ENCODE data around the gene BRI3. TPM values are rescaled to one million over a fixed set of nuclear protein-coding genes. Genes with fewer than 3 reads are reported as not detected.

Gene BRI3
- total and polyA plus RNA-seq, 10 of the 15 experiments (the other 5 are each of a cell fraction or from before 2014, with no cell fraction given): 4.5 to 56.3 (median 21.5) TPM

GRCh38 chr7:98334081-98334480 lies 52.6 kb downstream of the BRI3 start (continued):
- no peak for TF ChIP-seq ETV6 (conservative IDR thresholded peaks at IDR 0.05 in 1 of 2, IDR thresholded peaks at IDR 0.05 in 1 of 2; ENCODE audit: borderline replicate concordance in 1 of 2, low read depth in 1 of 2)
- TF ChIP-seq BHLHE40 (IDR thresholded peaks at IDR 0.05; ENCODE audit: borderline replicate concordance in 1 of 2, low read depth in 2 of 2, low read length in 1 of 2): no peak
- no peak for TF ChIP-seq RELA (IDR thresholded peaks at IDR 0.05; ENCODE audit: borderline replicate concordance, partially characterized antibody)
- no peak for TF ChIP-seq PAX5 (IDR thresholded peaks at IDR 0.05; ENCODE audit: borderline replicate concordance, low read depth, low read length)
- TF ChIP-seq MTA2 (IDR thresholded peaks at IDR 0.05; ENCODE audit: low read depth): no peak
- TF ChIP-seq CREB1 (IDR thresholded peaks at IDR 0.05; ENCODE audit: low read depth): no peak
- no peak for TF ChIP-seq SUZ12 (IDR thresholded peaks at IDR 0.05; ENCODE audit: unreplicated experiment)

- peaks cover 0 to 3% of the 10 kb centered on the region in 2 experiments; a peak in 2 of 4 replicates for H3K36me3 ChIP-seq (ENCODE audit: control insufficient read depth in 2 of 2, insufficient read depth in 2 of 2, low read length in 1 of 2)
- H3K4me2 ChIP-seq (ENCODE audit: control insufficient read depth, insufficient read depth): no peak overlapping the region
- H3K4me3 ChIP-seq: no peak overlapping the region
- H4K20me1 ChIP-seq (ENCODE audit: control insufficient read depth, insufficient read depth): no peaks in the 10 kb centered on the region
- H3K27me3 ChIP-seq (replicated peaks in 1 of 2; ENCODE audit: control insufficient read depth in 2 of 2, insufficient read depth in 2 of 2, low read length in 1 of 2): no peaks in the 10 kb centered on the region
- ChIA-PET SMC1A (ENCODE audit: uncharacterized antibody, unreplicated experiment) (no interaction called here), POLR2A (no interaction called here), CTCF (no interaction called here), RAD21 (ENCODE audit: unreplicated experiment) (no interaction called here)
- no peaks in the 10 kb centered on the region for H3K4me1 ChIP-seq (ENCODE audit: control insufficient read depth, insufficient read depth, low read length)
- in situ Hi-C loops (cut with MboI) (no loop called here), intact Hi-C loops (cut with micrococcal nuclease; ENCODE audit: unreplicated experiment) (no loop called here)
- WGBS (ENCODE audit: insufficient coverage, insufficient replicate concordance, low lambda C conversion rate, missing lambda C conversion rate): 95% methylated on average over 8 of the region's 8 CpGs
- BruUV-seq (replicated peaks): no TSS peak
- H3K27ac ChIP-seq (ENCODE audit: control insufficient read depth, insufficient read depth): no peak overlapping the region
- H2AFZ ChIP-seq (ENCODE audit: control insufficient read depth, low read depth, low read length): no peak overlapping the region
- FAIRE-seq: no peak
- ATAC-seq: no peak
- no peak for DNase-seq (ENCODE audit: low read depth, low spot score)
- H3K9ac ChIP-seq (ENCODE audit: control insufficient read depth, insufficient read depth, low read length): no peak overlapping the region
- no peaks in the 10 kb centered on the region for H3K79me2 ChIP-seq (ENCODE audit: control insufficient read depth, insufficient read depth, low read length)
- peaks cover 2% of the 10 kb centered on the region for H3K9me3 ChIP-seq (replicated peaks; ENCODE audit: control insufficient read depth, insufficient read depth, low read length)
- TF ChIP-seq POLR2AphosphoS2 (IDR thresholded peaks at IDR 0.05; ENCODE audit: low read depth, low read length): no peak
- no peak for TF ChIP-seq TCF12 (IDR thresholded peaks at IDR 0.05; ENCODE audit: low read depth, low read length)
- no peak for TF ChIP-seq SREBF2 (IDR thresholded peaks at IDR 0.05; ENCODE audit: low read length)
- no peak for TF ChIP-seq E4F1 (IDR thresholded peaks at IDR 0.05; ENCODE audit: borderline replicate concordance, partially characterized antibody)
- TF ChIP-seq, protein P1, sequence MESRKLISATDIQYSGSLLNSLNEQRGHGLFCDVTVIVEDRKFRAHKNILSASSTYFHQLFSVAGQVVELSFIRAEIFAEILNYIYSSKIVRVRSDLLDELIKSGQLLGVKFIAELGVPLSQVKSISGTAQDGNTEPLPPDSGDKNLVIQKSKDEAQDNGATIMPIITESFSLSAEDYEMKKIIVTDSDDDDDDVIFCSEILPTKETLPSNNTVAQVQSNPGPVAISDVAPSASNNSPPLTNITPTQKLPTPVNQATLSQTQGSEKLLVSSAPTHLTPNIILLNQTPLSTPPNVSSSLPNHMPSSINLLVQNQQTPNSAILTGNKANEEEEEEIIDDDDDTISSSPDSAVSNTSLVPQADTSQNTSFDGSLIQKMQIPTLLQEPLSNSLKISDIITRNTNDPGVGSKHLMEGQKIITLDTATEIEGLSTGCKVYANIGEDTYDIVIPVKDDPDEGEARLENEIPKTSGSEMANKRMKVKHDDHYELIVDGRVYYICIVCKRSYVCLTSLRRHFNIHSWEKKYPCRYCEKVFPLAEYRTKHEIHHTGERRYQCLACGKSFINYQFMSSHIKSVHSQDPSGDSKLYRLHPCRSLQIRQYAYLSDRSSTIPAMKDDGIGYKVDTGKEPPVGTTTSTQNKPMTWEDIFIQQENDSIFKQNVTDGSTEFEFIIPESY (IDR thresholded peaks at IDR 0.05): no peak
- no peak for TF ChIP-seq WRNIP1 (IDR thresholded peaks at IDR 0.05; ENCODE audit: borderline replicate concordance, low read depth, low read length)
- TF ChIP-seq JUNB (IDR thresholded peaks at IDR 0.05): no peak
- no peak for TF ChIP-seq IKZF2 (IDR thresholded peaks at IDR 0.05)
- TF ChIP-seq TARDBP (IDR thresholded peaks at IDR 0.05; ENCODE audit: borderline replicate concordance): no peak
- TF ChIP-seq BACH1 (IDR thresholded peaks at IDR 0.05; ENCODE audit: borderline replicate concordance): no peak
Observed at GRCh38 chr7:98335411-98335977, 54.0 kb downstream of the BRI3 start.

All from GM12878 (cell line).